Left lung (tissue), 10 donors: ENCODE measurements around the gene CDK5RAP2. TPM values are rescaled to one million over a fixed set of nuclear protein-coding genes. Genes with fewer than 3 reads are reported as not detected.

Source experiments
- ATAC-seq: fragments of 200-7000 bp; cut with Tn5 transposase; one replicate; pipeline ENCODE4 v1.9.1; 2020; ENCODE audit warnings: moderate library complexity
- DNase-seq, 4 donors: peaks; one replicate each; pipeline ENCODE4 v3.0.0-alpha.2; 2013 to 2020
- H3K27ac ChIP-seq, 2 donors: fragments of 200-600 bp; sonication (generic) in 1 of 2; one replicate each; pipeline versions ENCODE4 v1.5.0 to v1.8.0; 2020 to 2021
- H3K27me3 ChIP-seq, 2 donors: fragments of 200-600 bp; sonication (generic) in 1 of 2; one replicate each; pipeline versions ENCODE4 v1.5.0 to v1.8.0; 2020 to 2021
- H3K36me3 ChIP-seq, 2 donors: fragments of 200-600 bp; sonication (generic) in 1 of 2; one replicate each; pipeline versions ENCODE4 v1.5.0 to v1.8.0; 2020 to 2021
- H3K4me1 ChIP-seq, 2 donors: fragments of 200-600 bp; one replicate each; pipeline ENCODE4 v1.8.0; 2021
- H3K4me3 ChIP-seq, 2 donors: fragments of 200-600 bp; sonication (generic) in 1 of 2; one replicate each; pipeline versions ENCODE4 v1.5.0 to v1.8.0; 2020 to 2021; ENCODE audit warnings: mild to moderate bottlenecking in 1 of 2
- H3K9me3 ChIP-seq, 2 donors: fragments of 200-600 bp; sonication (generic) in 1 of 2; one replicate each; pipeline versions ENCODE4 v1.5.0 to v1.8.0; 2020 to 2021
- intact Hi-C, 2 donors: fragments of 100-400 bp; cut with DNase I; formaldehyde crosslinking; loops; one replicate each; pipeline versions ENCODE4 v1.11.2 to v1.14.2; 2022
- polyA plus RNA-seq, 6 donors: library from polyadenylated mRNA; unstranded; fragments of 120-200 nt; gene quantifications; one replicate each; pipeline ENCODE4 v1.2.1, GENCODE V29; 2013; ENCODE audit not compliant: insufficient read length in 6 of 6
- total RNA-seq, 2 donors: library from RNA; stranded (reverse); fragmentation: NEBNext Ultra II Directional; extraction: Animal tissue kit (Norgen Biotek cat#: 25700); gene quantifications; one replicate each; pipeline ENCODE4 v1.2.1, GENCODE V29; 2021
- TF ChIP-seq, protein P1 (sequence below), 2 donors: fragments of 200-600 bp; sonication (generic) in 1 of 2; IDR thresholded peaks; one replicate each; pipeline versions ENCODE4 v1.5.0 to v1.8.0; 2021; ENCODE audit warnings: antibody characterized with exemption in 2 of 2
- donor health status: DM: no; HTN: yes; CAD: no.
- donor health status: DM: no; HTN: no; CAD: no.

Gene CDK5RAP2
- total and polyA plus RNA-seq, 8 donors: 40.5 to 75.7 (median 62.6) TPM

DNA sequence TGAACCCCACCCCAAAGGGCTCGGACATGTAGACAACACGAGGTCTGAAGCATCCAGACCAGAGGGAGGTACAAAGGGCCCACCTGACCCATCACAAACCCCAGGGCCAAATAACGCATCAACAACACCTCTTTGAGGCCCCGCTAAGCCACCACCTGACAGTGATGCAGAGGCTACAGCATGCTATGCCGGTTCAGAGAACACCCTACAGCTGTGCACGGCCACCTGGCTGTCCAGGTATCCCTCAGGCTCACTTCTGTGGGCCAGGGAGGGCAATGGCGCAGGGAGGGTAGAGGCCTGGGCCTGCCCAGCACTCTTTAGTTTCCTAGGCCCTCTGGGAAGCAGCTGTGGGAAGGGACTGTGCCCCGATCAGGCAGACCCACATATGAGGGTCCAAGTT lies 190.1 kb downstream of the CDK5RAP2 start:
- Histone ChIP-seq H3K36me3 (peaks cover 0 to 79% of the 10 kb centered on the region in 2 donors), H3K9me3 (no peaks in the 10 kb centered on the region), H3K27ac (no peak overlapping the region), H3K4me3 (no peak overlapping the region), H3K4me1 (no peaks in the 10 kb centered on the region), H3K27me3 (no peaks in the 10 kb centered on the region)
- DNase-seq (no peak), ATAC-seq (no peak)
- intact Hi-C loops: no loop called here
- TF ChIP-seq, protein P1, sequence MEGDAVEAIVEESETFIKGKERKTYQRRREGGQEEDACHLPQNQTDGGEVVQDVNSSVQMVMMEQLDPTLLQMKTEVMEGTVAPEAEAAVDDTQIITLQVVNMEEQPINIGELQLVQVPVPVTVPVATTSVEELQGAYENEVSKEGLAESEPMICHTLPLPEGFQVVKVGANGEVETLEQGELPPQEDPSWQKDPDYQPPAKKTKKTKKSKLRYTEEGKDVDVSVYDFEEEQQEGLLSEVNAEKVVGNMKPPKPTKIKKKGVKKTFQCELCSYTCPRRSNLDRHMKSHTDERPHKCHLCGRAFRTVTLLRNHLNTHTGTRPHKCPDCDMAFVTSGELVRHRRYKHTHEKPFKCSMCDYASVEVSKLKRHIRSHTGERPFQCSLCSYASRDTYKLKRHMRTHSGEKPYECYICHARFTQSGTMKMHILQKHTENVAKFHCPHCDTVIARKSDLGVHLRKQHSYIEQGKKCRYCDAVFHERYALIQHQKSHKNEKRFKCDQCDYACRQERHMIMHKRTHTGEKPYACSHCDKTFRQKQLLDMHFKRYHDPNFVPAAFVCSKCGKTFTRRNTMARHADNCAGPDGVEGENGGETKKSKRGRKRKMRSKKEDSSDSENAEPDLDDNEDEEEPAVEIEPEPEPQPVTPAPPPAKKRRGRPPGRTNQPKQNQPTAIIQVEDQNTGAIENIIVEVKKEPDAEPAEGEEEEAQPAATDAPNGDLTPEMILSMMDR (IDR thresholded peaks at IDR 0.05): no peak

DNA sequence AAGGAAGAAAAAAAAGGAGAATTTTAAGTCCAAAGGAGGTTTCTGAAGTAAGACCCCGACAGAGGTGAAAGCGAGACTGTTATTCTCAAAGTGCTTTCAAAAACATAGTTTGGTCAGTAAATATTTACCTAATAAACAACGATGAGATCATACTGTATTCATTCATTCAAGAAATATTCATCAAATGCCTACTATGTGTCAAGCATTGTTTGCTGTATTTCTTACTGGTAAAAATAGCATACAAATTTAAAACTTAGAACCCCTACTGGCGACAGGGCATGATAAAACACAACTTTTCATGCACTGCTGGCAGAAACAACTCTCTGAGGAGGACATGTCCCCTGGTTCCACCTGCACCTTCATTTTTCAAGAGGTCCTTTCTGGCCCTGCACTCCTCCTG lies 190.7 kb downstream of the CDK5RAP2 start:
- no peak overlapping the region for H3K27ac ChIP-seq
- H3K36me3 ChIP-seq: peaks cover 0 to 74% of the 10 kb centered on the region in 2 donors
- ATAC-seq: no peak

DNA sequence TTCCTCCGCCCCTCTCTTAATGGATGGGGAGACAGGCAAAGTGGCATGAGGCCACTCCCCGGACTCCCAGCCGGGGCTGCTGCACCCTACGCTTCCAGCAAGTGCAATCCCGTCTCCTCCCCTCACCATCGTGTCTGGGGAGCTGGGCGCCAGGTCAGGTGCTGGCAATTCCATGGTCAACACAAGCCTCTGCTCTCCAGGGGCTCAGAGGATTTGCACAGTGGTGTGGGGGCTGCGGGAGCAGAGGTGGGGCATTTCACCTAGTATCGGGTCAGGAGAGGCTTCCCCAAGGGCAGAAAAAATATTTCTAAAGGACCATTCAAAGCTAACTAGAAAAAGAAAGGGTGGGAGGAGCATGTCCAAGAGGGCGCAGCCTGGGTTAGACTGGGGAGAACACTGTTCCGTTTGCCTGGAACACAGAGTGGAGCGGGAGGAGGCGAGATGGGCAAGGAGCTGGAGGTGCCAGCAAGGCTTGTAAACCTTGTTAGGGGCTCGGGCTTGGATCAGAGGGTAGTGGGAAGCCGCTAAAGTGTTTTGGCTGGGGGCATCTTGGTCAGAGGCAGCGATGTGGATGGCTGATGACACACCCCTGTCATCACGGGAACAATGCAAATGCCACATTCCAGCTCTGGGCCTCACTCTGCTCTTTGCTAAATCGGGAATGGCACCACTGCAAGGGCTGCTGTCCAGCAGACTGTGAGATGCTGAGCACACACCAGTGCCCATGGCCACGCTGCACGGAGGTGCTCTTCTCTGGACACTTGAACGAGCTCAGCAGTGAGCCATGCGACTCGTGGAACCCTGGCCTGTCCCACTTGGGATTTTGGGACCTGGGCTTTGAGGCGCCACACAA lies 191.7 kb downstream of the CDK5RAP2 start:
- Histone ChIP-seq H3K36me3 (peaks cover 0 to 63% of the 10 kb centered on the region in 2 donors), H3K4me1 (no peaks in the 10 kb centered on the region), H3K9me3 (no peaks in the 10 kb centered on the region), H3K4me3 (no peak overlapping the region), H3K27ac (no peak overlapping the region), H3K27me3 (no peaks in the 10 kb centered on the region)
- TF ChIP-seq, protein P1 (IDR thresholded peaks at IDR 0.05): no peak
- no peak for ATAC-seq
- DNase-seq: no peak
- intact Hi-C loops: no loop called here

More for the DNA sequence above, 190.7 kb downstream of the CDK5RAP2 start:
- H3K4me1 ChIP-seq: no peaks in the 10 kb centered on the region
- intact Hi-C loops: no loop called here
- TF ChIP-seq, protein P1 (IDR thresholded peaks at IDR 0.05): no peak
- H3K9me3 ChIP-seq: no peaks in the 10 kb centered on the region
- no peak overlapping the region for H3K4me3 ChIP-seq
- DNase-seq: no peak
- H3K27me3 ChIP-seq: no peaks in the 10 kb centered on the region

DNA sequence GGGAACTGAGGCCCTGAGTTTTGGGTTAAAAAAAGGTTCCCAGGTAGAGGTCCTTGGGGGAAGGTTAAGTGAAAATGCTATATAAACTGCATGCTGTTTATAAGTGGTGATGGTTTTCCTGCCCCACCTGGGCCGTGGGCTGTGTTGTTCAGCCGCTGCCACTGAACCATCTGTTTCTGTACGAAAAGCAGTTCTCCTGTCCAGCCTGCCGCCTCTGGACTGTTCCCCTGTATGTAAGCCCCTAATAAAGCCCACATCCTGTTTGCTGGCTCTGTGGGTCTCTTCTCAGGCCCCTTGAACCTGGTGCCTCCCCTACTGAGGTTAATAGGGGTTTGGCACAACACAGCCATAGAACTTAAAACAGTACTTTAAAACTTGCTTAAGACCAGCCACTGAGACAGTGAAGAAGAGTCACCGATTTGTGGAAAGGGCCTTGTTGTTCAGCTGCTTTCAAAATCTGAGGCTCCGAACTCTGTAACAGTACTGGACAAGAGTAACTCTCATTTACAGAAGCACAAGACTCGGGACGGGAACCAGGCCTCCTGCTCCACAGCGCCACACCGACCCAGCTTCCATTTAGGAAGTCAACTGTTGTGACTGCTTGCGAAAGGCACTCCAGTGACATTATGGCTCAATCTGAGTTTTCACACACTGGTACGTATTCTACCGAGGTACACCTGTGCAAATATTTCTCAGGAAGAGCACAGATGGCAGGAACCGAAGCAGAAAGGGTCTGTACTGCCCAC lies 192.5 kb downstream of the CDK5RAP2 start:
- intact Hi-C loops: no loop called here
- no peak overlapping the region for H3K27ac ChIP-seq
- no peaks in the 10 kb centered on the region for H3K27me3 ChIP-seq
- ATAC-seq: peak; percentile 59
- no peaks in the 10 kb centered on the region for H3K4me1 ChIP-seq
- peaks cover 0 to 55% of the 10 kb centered on the region in 2 donors for H3K36me3 ChIP-seq
- peak in 1 of 4 donors; percentile 30 for DNase-seq
- TF ChIP-seq, protein P1 (IDR thresholded peaks at IDR 0.05): no peak
- H3K4me3 ChIP-seq: no peak overlapping the region
- no peaks in the 10 kb centered on the region for H3K9me3 ChIP-seq
